Lung microvascular endothelial cell (primary cell): ENCODE data around the gene KIF3C. TPM values are rescaled to one million over a fixed set of nuclear protein-coding genes. Genes with fewer than 3 reads are reported as not detected.
"Not testable (repeated sequence)": the region's sequence is repeated elsewhere in the genome, so short reads cannot be mapped to it uniquely, and the experiment has no call there.

Experiments used
- DNase-seq, 2 donors: peaks; one replicate each; pipeline versions ENCODE4 v3.0.0 to v3.0.0-alpha.2; 2010; ENCODE audit warnings: low read depth in 2 of 2
- total RNA-seq: library from RNA; depleted of rRNA; stranded (reverse); fragments of >200 nt; gene quantifications from 2 replicates; pipeline ENCODE4 v1.2.1, GENCODE V29; 2014

The KIF3C gene
- total RNA-seq, 1 donor from 2014 or later: 15.7 TPM

DNA sequence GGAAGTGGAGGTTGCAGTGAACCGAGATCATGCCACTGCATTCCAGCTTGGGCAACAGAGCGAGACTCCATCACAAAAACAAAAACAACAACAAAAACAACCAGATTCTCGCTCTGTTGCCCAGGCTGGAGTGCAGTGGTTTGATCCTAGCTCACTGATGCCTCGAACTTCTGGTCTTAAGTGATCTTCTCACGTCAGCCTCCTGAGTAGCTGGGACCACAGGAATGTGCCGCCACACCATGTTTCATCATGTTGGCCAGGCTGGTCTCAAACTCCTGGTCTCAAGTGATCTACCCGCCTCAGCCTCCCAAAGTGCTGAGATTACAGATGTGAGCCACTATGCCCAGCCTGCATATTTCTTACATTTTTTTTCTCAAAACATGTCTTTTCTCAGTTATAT is 64.9 kb downstream of the KIF3C start:
- DNase-seq: not testable (repeated sequence)

- DNase-seq: not testable (repeated sequence)
Measured at GRCh38 chr2:25915944-25916772, 66.1 kb downstream of the KIF3C start.

DNA sequence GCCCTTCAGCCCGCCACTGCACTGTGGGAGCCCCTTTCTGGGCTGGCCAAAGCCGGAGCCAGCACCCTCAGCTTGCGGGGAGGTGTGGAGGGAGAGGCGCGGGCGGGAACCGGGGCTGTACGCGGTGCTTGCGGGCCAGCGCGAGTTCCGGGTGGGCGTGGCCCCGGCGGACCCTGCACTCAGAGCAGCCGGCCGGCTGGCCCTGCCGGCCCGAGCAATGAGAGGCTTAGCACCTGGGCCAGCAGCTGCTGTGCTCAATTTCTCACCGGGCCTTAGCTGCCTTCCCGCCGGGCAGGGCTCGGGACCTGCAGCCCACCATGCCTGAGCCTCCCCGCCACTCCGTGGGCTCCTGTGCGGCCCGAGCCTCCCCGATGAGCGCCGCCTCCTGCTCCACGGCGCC is 66.9 kb downstream of the KIF3C start:
- DNase-seq: not testable (repeated sequence)

GRCh38 chr2:25913696-25913973 is 68.7 kb downstream of the KIF3C start:
- DNase-seq: not testable (repeated sequence)

DNA sequence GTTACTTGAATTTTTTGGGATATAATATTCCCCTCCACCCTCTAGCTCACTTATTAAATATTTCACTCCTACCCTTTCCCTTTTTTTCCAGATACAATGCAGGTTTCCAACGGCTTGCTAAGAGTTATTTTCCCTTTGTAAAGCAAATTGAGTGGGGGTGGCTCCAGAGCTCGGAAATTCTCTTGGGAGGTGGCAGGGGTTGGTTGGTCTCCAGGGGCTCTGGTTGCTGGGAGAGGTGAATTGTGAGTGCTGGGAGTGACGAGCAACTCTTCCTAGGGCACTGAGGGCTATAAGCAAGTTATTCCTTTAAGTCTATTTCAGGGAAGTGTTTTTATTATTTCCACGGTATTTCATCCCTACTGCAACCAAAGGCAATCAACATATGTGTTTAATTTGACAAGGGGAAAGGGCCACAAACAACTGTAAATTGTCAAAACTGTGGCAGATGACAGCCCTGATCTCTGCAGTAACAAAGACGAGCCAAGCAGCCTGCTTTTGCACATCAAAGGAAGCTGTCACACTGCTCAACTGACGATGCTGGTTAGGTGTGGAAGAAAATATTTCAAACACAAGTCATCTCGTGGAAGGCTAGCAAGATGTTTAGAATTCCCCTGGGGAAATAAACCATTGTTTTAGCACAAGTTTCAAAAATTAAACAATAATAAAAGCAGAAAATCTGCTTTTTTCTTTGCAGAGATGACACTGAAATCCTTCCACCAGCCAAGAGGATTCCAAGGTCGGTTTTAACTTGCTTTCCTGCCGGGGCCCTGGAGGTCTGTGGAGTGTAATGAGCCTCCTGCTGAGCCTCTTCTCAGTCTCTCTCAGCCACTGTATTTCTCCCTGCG is 69.2 kb downstream of the KIF3C start:
- DNase-seq: no peak

- DNase-seq: not testable (repeated sequence)
Measured at GRCh38 chr2:25909574-25909973, 72.7 kb downstream of the KIF3C start.

GRCh38 chr2:25905126-25905525 is 77.2 kb downstream of the KIF3C start:
- no peak for DNase-seq

GRCh38 chr2:25903216-25903776 is 79.0 kb downstream of the KIF3C start:
- no peak for DNase-seq

DNA sequence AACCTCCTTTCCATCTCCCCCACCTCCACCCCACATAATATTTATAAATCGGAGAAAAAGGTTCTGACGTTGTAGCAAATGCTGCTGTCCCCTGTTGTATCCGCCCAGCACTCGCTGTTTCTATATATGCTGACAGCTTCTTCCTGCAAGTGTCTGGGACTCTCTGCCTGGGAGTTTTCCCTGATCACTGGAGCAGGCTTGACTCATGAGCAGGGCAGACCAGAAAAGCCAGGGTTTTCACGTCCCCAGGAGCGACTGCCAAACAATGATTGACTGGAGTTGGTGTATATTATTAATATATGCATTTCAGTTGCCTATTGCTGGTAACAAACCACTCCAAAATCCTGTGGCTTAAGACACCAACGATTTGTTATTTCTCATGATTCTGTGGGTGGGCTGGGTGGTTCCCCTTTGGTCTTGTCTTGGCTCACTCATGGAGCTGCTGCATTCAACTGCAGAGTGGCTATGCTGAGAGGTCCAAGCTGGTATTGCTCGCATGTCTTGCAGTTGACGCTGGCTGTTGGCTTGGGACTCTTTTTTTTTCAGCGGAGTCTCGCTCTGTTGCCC is 82.8 kb downstream of the KIF3C start:
- DNase-seq: peak; percentile 4 to 9

DNA sequence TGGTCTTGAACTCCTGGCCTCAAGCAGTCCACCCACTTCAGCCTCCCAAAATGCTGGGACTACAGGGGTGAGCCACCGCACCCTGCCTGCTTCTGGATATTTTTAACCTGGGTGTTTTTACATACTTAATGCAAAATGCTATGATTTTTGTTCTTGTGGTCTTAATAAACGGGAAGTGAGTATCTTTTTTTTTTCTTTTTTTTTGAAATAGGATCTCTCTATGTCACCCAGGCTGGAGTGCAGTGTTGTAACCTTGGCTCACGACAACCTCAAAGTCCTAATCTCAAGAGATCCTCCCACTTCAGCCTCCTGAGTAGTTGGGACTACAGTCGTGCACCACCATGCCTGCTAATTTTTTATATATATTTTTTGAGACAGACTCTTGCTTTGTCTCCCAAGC is 84.8 kb downstream of the KIF3C start:
- DNase-seq: no peak

DNA sequence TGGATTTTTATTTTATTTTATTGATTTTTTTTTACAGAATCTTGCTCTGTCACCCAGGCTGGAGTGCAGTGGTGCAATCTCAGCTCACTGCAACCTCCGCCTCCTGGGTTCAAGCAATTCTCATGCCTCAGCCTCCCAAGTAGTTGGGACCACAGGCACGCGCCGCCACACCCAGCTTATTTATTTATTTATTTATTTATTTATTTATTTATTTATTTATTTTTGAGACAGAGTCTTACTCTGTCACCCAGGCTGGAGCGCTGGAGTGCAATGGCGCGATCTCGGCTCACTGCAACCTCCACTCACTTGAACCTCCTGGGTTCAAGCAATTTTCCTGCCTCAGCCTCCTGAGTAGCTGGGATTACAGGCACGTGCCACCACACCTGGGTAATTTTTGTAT is 86.0 kb downstream of the KIF3C start:
- DNase-seq: not testable (repeated sequence)

DNA sequence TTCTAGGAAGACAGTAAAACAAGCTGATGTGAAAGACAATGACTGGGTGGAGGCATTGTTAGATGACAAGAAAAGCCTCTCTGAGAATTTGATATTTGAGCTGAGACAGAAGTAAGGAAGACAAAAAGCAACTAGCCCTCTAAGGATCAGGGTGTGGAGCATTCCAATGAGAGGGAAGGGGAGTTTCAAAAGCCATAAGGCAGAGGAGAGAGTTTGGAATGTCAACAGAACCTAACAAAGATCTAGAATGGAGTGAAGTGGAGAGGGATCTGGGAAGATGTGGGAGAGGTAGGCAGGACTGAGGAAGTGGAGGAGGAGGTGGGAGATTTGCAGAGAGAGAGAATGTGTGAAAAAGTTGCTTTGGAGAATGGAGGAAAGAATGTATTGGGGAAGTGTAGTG is 86.7 kb downstream of the KIF3C start:
- no peak for DNase-seq

- DNase-seq: no peak
Measured at GRCh38 chr2:25895018-25895417, 87.3 kb downstream of the KIF3C start.

DNA sequence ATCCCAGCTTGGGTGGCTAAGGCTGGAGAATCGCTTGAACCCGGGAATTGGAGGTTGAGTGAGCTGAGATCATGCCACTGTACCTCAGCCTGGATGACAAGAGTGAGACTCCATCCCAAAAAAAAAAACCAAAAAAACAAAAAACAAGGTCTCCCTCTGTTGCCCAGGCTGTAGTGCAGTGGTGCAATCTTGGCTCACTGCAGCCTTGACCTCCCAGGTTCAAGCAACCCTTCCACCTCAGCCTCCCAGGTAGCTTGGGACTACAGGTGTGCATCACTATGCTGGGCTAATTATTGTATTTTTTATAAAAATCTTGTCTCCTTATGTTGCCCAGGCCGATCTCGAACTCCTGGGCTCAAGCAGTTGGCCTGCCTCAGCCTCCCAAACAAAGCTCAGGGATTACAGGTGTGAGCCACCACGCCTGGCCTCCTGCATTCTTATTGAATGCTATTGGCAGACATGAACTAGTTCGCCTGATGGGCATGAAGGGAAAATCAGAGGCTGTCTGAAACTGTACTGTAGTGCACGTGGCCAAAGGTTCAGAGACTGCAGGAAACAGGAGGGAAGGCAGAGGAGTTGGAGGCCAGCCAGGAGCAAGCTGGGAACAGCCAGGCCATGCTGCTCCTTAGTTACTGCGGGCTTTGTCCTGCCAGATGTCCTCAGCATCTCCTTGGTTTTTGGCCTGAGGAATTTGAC is 88.0 kb downstream of the KIF3C start:
- DNase-seq: peak; percentile 78

DNA sequence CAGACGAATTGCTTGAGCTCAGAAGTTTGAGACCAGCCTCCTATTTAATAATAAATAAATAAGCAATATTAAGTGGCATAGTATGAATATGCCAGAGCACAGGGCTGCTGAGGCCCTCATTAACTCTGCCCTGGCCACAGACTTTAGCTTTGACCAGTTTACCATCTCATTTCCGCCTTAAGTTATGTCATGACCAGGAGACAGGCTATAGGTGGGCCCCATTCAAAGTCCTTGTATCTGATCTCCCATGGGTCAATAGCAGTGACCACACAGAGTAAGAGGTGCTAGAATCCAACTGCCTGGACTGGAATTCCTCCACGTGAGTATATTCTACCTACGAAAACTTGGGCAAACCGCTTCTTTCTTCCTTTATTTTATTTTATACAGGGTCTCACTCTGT is 90.6 kb downstream of the KIF3C start:
- no peak for DNase-seq

GRCh38 chr2:25887624-25888242 is 94.6 kb downstream of the KIF3C start:
- no peak for DNase-seq

DNA sequence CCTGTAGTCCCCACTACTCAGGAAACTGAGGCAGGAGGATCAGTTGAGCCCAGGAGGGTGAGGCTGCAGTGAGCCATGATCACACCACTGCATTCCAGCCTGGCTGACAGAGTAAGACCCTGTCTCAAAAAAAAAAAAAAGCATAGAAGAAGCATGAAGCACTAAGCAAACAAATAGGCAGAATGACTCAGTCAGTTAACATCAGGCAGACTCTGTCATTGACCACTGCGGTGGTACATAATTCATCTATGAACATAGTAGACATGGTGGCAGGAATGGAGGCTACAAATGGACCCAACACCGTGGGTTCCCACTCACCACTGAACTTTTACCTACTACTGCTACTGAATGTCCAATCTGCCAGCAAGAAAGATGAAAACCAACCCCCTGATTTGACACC is 96.4 kb downstream of the KIF3C start:
- DNase-seq: peak in 1 of 2 donors; percentile 48

DNA sequence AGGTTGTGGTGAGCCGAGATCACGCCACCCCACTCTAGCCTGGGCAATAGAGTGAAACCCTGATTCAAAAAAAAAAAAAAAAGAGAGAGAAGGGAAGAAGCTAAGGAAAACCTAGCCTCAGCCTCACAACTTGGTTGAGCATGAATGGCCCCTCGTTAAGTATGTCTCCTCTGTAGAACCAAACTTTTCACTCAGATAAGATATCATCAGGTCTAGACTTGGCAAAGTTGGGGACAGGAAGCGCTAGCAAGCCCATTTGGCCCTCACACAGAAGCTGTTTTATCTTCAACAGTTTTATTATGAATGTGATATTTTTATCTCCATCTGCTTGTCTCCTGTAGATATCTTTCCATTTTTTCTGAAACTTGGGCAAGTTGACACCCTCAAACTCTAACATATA is 100.5 kb downstream of the KIF3C start:
- no peak for DNase-seq

DNA sequence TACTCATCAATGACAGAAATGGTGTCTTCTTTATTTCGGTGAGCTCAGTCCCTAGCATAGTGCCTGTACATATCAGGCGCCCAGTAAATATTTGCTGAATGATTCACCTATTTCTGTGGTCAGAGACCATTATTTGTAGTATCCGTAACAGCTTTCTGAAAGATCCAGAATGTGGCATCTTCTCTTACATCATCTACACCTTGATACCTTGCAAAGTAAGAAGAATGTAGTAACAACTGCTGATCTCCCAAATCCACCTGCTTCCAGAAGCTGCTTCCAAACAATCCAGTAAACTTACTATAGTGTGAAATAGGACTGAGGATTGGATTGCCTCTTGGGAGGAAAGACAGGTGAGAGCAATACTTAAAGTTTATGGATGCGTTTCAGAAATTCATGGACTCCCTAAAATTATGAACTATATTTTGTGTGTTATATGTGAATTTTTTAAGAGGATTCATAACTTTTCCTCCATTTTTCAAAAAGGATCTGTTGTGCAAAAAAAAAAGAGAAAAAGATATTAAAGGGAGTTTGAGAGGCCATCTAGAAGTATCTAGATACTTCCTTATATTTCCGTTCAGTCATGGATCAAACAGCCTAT is 103.1 kb downstream of the KIF3C start:
- DNase-seq: peak in 1 of 2 donors; percentile 7

GRCh38 chr2:25878361-25879132 is 103.8 kb downstream of the KIF3C start, which contains the start of gene ASXL2:
Gene ASXL2 (minus strand): TSS chr2:25878487. CDS start chr2:25878222, 265 bp downstream.
- peak; percentile 98 for DNase-seq
